Measurements from ENCODE around the gene VAT1L. TPM values are rescaled to one million over a fixed set of nuclear protein-coding genes. Genes with fewer than 3 reads are reported as not detected.

The VAT1L gene
- total and polyA plus RNA-seq, 10 donors = 0.02 to 0.23 (median 0.10) TPM; not detected in 4

DNA sequence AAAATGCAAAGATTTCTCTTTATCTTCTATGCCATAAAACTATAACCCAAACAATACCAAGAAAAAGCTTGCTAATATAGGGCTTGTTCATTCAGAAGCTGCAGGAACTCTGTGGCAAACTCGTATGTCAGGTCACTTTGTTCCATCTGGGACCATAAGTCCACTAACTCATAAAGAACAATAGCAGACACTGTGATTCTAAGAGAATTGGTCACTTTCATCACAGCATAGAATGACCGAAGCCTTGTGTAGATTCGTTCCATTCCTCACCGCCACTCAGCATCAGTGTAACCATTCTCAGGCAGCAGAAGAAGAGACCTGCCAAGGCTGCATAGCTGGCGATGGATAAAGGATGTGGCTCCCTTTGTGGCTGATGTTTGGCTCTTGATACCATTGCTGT, 30.3 kb upstream of the VAT1L start:
- DNase-seq = no peak
- WGBS, 5 donors = 83 to 93% (median 91%) methylated on average over 5 of the region's 5 CpGs
- Histone ChIP-seq H3K36me3 (no peaks in the 10 kb centered on the region), H3K9me3 (no peaks in the 10 kb centered on the region), H3K4me1 (peaks cover 0 to 4% (median 0%) of the 10 kb centered on the region in 6 donors), H3K27me3 (replicated peaks in 1 of 7) (no peaks in the 10 kb centered on the region), H3K4me3 (no peak overlapping the region), H3K27ac (no peak overlapping the region)
- TF ChIP-seq POLR2A (IDR thresholded peaks at IDR 0.05) = no peak
- TF ChIP-seq POLR2AphosphoS5 (IDR thresholded peaks at IDR 0.05) = no peak
- TF ChIP-seq, protein P1, sequence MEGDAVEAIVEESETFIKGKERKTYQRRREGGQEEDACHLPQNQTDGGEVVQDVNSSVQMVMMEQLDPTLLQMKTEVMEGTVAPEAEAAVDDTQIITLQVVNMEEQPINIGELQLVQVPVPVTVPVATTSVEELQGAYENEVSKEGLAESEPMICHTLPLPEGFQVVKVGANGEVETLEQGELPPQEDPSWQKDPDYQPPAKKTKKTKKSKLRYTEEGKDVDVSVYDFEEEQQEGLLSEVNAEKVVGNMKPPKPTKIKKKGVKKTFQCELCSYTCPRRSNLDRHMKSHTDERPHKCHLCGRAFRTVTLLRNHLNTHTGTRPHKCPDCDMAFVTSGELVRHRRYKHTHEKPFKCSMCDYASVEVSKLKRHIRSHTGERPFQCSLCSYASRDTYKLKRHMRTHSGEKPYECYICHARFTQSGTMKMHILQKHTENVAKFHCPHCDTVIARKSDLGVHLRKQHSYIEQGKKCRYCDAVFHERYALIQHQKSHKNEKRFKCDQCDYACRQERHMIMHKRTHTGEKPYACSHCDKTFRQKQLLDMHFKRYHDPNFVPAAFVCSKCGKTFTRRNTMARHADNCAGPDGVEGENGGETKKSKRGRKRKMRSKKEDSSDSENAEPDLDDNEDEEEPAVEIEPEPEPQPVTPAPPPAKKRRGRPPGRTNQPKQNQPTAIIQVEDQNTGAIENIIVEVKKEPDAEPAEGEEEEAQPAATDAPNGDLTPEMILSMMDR (IDR thresholded peaks at IDR 0.05 in 8 of 11, conservative IDR thresholded peaks at IDR 0.05 in 3 of 11) = no peak
- intact Hi-C loops (cut with DNase I; ENCODE audit: low total_unique reads) = no loop called here

DNA sequence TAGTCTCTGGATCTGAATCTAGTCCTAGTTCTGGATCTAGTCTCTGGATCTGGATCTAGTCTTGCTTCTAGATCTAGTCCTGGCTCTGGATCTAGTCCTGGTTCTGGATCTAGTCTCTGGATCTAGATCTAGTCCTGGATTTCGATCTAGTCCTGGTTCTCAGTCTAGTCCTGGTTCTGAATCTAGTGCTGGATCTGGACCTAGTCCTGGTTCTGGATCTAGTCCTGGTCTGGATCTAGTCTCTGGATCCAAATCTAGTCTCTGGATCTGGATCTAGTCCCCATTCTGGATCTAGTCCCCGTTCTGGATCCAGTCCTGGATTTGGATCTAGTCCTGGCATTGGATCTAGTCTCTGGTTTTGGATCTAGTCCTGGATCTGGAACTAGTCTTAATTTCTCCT, 29.9 kb upstream of the VAT1L start:
- intact Hi-C loops (cut with DNase I; ENCODE audit: low total_unique reads) = no loop called here
- TF ChIP-seq POLR2AphosphoS5 (IDR thresholded peaks at IDR 0.05) (no peak), POLR2A (IDR thresholded peaks at IDR 0.05) (no peak)
- TF ChIP-seq, protein P1 (IDR thresholded peaks at IDR 0.05 in 8 of 11, conservative IDR thresholded peaks at IDR 0.05 in 3 of 11) = no peak
- 69 to 94% (median 88%) methylated on average over 2 of the region's 2 CpGs for WGBS, 5 donors

DNA sequence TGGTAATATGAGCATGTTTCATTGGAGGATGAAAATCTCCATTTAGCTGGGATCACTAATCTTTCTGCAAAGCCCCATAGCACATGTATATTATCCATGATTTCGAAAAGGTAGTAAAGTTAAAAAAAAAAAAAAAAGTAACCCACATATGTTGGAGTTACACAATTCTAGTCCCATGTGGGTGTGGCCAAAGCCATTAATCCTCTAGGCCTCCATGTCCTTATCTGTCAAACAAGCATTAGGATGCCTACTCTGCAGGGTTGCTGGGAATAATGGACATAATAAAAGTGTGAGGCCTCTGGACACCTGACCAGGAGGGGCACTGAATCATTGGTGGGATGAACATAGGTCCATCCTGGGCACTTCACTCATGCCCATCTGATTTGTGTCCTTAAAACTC, 29.2 kb upstream of the VAT1L start:
- peaks cover 0 to 4% (median 2%) of the 10 kb centered on the region in 6 donors for H3K4me1 ChIP-seq
- intact Hi-C loops (cut with DNase I; ENCODE audit: low total_unique reads) = no loop called here
- no peak for DNase-seq
- 54 to 90% (median 80%) methylated on average over 1 of the region's 1 CpG for WGBS, 5 donors
- H3K4me3 ChIP-seq = no peak overlapping the region
- no peaks in the 10 kb centered on the region for H3K27me3 ChIP-seq (replicated peaks in 1 of 7)
- no peak for TF ChIP-seq POLR2A (IDR thresholded peaks at IDR 0.05)
- TF ChIP-seq POLR2AphosphoS5 (IDR thresholded peaks at IDR 0.05) = no peak
- TF ChIP-seq, protein P1 (IDR thresholded peaks at IDR 0.05 in 8 of 11, conservative IDR thresholded peaks at IDR 0.05 in 3 of 11) = no peak
- no peaks in the 10 kb centered on the region for H3K9me3 ChIP-seq
- H3K27ac ChIP-seq = no peak overlapping the region
- H3K36me3 ChIP-seq = no peaks in the 10 kb centered on the region

More for the DNA sequence above, 29.9 kb upstream of the VAT1L start:
- Histone ChIP-seq H3K4me1 (peaks cover 0 to 4% (median 0%) of the 10 kb centered on the region in 6 donors), H3K9me3 (no peaks in the 10 kb centered on the region), H3K4me3 (no peak overlapping the region), H3K27me3 (replicated peaks in 1 of 7) (no peaks in the 10 kb centered on the region), H3K27ac (no peak overlapping the region), H3K36me3 (no peaks in the 10 kb centered on the region)
- DNase-seq = no peak

DNA sequence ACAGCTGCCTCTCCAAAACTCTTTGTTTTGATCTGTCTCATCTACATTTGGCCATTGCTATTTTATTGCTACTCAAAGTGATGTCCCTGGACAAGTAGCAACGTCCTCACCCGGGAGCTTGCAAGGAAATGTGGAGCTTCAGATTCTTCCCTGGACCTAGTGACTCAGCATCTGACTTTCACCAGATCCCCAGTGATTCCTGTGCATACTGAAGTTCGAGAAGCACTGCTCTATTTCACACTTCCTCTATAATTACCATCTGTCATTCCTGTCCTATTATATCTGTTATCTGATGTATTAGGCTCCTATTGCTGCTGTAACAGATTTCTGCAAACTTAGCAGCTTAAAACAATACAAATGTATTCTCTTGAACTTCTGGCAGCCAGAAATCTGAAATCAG, 28.5 kb upstream of the VAT1L start:
- no peak for TF ChIP-seq POLR2A (IDR thresholded peaks at IDR 0.05)
- TF ChIP-seq, protein P1 (IDR thresholded peaks at IDR 0.05 in 8 of 11, conservative IDR thresholded peaks at IDR 0.05 in 3 of 11) = no peak
- no peak for TF ChIP-seq POLR2AphosphoS5 (IDR thresholded peaks at IDR 0.05)
- no peaks in the 10 kb centered on the region for H3K36me3 ChIP-seq
- WGBS, 5 donors = 34 to 48% (median 39%) methylated on average over 3 of the region's 3 CpGs
- intact Hi-C loops (cut with DNase I; ENCODE audit: low total_unique reads) = no loop called here
- no peak overlapping the region for H3K4me3 ChIP-seq
- no peaks in the 10 kb centered on the region for H3K9me3 ChIP-seq
- no peak overlapping the region for H3K27ac ChIP-seq
- no peaks in the 10 kb centered on the region for H3K27me3 ChIP-seq (replicated peaks in 1 of 7)
- no peak for DNase-seq
- peaks cover 0 to 5% (median 2%) of the 10 kb centered on the region in 6 donors for H3K4me1 ChIP-seq

All from spleen (tissue), 11 donors.